ENCODE data around the gene GPC3. TPM values are rescaled to one million over a fixed set of nuclear protein-coding genes. Genes with fewer than 3 reads are reported as not detected.

Gene GPC3
- total and polyA plus RNA-seq, 2 donors (not counting 3 experiments of a cell fraction or from before 2014, with no cell fraction given), result not detected

- FAIRE-seq (no peak), DNase-seq (ENCODE audit: low read depth, low spot score) (no peak)
- H4K20me1 ChIP-seq (replicated peaks; ENCODE audit: control insufficient read depth, extremely low read depth, insufficient read depth, low read length), result no peaks in the 10 kb centered on the region
- no peaks in the 10 kb centered on the region for H3K79me2 ChIP-seq (ENCODE audit: control insufficient read depth, insufficient read depth, low read length)
- no peak overlapping the region for H3K4me2 ChIP-seq (ENCODE audit: insufficient read depth, low read length)
- TF ChIP-seq, protein P1, sequence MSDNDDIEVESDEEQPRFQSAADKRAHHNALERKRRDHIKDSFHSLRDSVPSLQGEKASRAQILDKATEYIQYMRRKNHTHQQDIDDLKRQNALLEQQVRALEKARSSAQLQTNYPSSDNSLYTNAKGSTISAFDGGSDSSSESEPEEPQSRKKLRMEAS (IDR thresholded peaks at IDR 0.05; ENCODE audit: insufficient read depth, insufficient read length), result no peak
- TF ChIP-seq EZH2 (IDR thresholded peaks at IDR 0.05; ENCODE audit: borderline replicate concordance, low read depth, low read length, severe bottlenecking), result no peak
- no peak for TF ChIP-seq MYC (IDR thresholded peaks at IDR 0.05; ENCODE audit: low read depth, low read length)
- no peak for TF ChIP-seq POLR2AphosphoS5 (IDR thresholded peaks at IDR 0.05; ENCODE audit: insufficient read depth, low read depth, low read length)
- TF ChIP-seq, protein P2, sequence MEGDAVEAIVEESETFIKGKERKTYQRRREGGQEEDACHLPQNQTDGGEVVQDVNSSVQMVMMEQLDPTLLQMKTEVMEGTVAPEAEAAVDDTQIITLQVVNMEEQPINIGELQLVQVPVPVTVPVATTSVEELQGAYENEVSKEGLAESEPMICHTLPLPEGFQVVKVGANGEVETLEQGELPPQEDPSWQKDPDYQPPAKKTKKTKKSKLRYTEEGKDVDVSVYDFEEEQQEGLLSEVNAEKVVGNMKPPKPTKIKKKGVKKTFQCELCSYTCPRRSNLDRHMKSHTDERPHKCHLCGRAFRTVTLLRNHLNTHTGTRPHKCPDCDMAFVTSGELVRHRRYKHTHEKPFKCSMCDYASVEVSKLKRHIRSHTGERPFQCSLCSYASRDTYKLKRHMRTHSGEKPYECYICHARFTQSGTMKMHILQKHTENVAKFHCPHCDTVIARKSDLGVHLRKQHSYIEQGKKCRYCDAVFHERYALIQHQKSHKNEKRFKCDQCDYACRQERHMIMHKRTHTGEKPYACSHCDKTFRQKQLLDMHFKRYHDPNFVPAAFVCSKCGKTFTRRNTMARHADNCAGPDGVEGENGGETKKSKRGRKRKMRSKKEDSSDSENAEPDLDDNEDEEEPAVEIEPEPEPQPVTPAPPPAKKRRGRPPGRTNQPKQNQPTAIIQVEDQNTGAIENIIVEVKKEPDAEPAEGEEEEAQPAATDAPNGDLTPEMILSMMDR (IDR thresholded peaks at IDR 0.05; ENCODE audit: extremely low read depth in 1 of 2, insufficient read depth in 1 of 2, low read depth in 1 of 2, low read length in 2 of 2), result no peak
- TF ChIP-seq POLR2A (IDR thresholded peaks at IDR 0.05; ENCODE audit: low read depth, low read length), result no peak
- TF ChIP-seq FOS (IDR thresholded peaks at IDR 0.05; ENCODE audit: borderline replicate concordance, insufficient read depth, low read length), result no peak
- no peak for TF ChIP-seq JUN (IDR thresholded peaks at IDR 0.05; ENCODE audit: borderline replicate concordance, insufficient read depth, insufficient read length, low read depth)
- TF ChIP-seq GATA2 (IDR thresholded peaks at IDR 0.05; ENCODE audit: insufficient read depth, insufficient read length, low read depth, low read length), result no peak
- ChIA-PET POLR2A (no interaction called here), CTCF (no interaction called here)
- no peak overlapping the region for H3K9ac ChIP-seq (replicated peaks; ENCODE audit: extremely low read depth, insufficient read depth, low read length)
- no peak overlapping the region for H3K4me3 ChIP-seq (replicated peaks in 1 of 3; ENCODE audit: insufficient read depth in 1 of 3, low read depth in 1 of 3, low read length in 3 of 3)
- BruUV-seq (replicated peaks), result no TSS peak
- no peaks in the 10 kb centered on the region for H3K4me1 ChIP-seq (ENCODE audit: control insufficient read depth, extremely low read depth, insufficient read depth, low read length)
- dilution Hi-C loops (cut with MboI; ENCODE audit: extremely low pct_ligation_motif_present, low sequenced_read_pairs) (no loop called here), intact Hi-C loops (cut with micrococcal nuclease) (no loop called here)
- H3K27me3 ChIP-seq (ENCODE audit: control insufficient read depth in 2 of 2, insufficient read depth in 2 of 2, low read length in 2 of 2), result no peaks in the 10 kb centered on the region
- H3K9me3 ChIP-seq (replicated peaks; ENCODE audit: control insufficient read depth, insufficient read depth, low read length), result no peaks in the 10 kb centered on the region
- H3K9me1 ChIP-seq (replicated peaks; ENCODE audit: control insufficient read depth, extremely low read depth, insufficient read depth, low read length), result no peaks in the 10 kb centered on the region
- H2AFZ ChIP-seq (ENCODE audit: low read depth, low read length), result no peak overlapping the region
- no peaks in the 10 kb centered on the region for H3K36me3 ChIP-seq (ENCODE audit: control insufficient read depth in 2 of 2, extremely low read depth in 1 of 2, insufficient read depth in 2 of 2, low read length in 2 of 2)
- H3K27ac ChIP-seq (ENCODE audit: insufficient read depth, low read depth, low read length), result no peak overlapping the region
These were observed 398.3 kb downstream of the GPC3 start for GRCh38 chrX:133587071-133587470.
